Non-pigmented ciliary epithelial cell (primary cell): ENCODE data around the gene DMXL1.
"Not testable (repeated sequence)": the region's sequence is repeated elsewhere in the genome, so short reads cannot be mapped to it uniquely, and the experiment has no call there.

Experiments used
- DNase-seq: peaks from one replicate; pipeline ENCODE4 v3.0.0-alpha.2; 2010; ENCODE audit warnings: low read depth

DMXL1 gene

DNA sequence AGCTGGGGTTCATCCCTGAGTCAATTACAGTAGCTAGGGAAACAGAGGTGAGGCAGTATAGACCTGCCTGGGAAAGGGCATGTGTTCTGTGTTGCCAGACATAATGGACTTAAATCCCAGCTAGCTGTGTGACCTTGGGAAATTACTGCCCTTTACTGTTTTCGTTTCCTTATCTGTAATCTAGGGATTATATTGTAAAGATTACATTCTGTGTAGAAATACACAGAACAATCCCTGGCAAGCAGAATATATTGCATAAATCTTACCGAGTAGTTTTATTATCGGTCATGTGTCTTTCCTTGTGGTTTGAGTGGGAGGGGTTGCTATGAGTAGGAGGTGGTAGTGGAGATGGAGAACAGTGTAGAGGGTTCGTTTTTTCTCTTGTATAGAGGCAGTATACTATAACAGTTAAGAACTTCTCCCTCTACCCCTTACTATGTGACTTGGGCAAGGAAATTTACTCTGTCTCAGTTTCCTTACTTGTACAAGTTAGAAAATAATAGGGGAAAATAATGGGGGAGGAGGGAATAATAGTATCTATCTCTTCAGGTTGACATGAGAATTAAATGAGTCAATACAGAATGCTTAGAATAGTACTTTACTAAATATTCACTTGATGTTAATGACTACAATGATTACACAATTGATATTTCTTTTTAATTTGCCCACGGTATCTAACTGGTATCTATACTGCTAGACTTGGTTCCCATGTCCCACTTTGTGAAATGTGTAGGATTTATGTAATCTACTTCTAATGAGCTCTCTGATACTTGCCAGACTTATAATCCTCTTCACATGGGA, 7.1 kb upstream of the DMXL1 start:
- DNase-seq: no peak

DNA sequence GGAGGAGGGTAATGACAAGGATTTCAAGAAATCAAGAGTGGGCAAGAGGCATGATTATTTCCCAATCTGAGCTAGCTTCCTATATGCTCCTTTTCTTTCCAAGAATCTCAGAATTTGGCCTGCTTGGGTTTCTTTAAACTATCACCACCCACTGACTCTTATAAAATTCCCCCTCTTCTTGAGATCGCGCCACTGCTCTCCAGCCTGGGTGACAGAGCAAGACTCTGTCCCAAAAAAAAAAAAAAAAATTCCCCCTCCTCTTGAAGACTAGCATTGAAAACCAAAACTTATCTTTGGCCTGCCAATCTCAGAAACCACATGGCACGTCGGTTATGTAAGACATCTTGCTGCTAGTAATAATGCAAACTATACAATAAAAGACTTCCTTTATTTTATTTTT, 3.4 kb upstream of the DMXL1 start:
- DNase-seq: no peak

GRCh38 chr5:119070578-119070827, 384 bp upstream of the DMXL1 start:
- peak; percentile 55 for DNase-seq

DNA sequence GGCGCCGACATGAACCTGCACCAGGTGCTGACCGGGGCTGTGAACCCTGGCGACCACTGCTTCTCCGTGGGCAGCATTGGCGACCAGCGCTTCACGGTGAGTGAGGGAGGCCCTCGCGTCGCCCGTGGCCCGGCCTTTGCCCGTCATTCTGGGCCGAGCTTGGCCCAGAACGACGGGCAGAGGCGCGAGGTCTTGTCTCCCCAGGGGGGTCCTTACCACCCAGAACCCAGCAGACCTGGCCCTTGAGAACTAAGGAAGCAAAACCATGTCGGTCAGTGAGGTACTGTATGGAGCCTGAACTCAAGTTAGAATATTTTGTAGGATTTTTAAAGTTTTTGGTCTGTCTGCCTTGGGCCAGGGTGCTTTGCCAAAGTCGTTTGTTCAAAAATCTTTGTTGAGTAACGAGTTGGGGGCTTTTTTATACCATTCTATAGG, 691 bp downstream of the DMXL1 start:
- DNase-seq: no peak

GRCh38 chr5:119072496-119072895, 1.6 kb downstream of the DMXL1 start:
- no peak for DNase-seq

DNA sequence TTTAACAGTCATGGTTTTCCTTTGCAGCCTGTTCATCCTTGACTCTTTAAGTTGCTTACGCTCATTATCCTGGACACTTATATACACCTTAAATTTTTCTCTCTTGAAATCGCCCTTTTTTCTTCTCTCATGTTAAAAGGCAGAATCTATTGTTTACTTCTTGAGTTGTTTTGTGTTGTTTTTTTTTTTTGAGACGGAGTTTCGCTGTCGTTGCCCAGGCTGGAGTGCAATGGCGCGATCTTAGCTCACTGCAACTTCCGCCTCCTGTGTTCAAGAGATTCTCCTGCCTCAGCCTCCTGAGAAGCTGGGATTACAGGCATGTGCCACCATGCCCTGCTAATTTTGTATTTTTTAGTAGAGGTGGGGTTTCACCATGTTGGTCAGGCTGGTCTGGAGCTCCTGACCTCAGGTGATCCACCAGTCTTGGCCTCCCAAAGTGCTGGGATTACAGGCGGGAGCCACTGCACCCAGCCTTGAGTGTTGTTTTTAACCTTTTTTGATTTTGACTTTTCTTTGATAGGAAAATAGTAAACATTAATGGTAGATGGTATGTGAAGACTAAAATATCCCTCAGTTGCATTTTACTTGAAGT, 3.0 kb downstream of the DMXL1 start:
- not testable (repeated sequence) for DNase-seq

DNA sequence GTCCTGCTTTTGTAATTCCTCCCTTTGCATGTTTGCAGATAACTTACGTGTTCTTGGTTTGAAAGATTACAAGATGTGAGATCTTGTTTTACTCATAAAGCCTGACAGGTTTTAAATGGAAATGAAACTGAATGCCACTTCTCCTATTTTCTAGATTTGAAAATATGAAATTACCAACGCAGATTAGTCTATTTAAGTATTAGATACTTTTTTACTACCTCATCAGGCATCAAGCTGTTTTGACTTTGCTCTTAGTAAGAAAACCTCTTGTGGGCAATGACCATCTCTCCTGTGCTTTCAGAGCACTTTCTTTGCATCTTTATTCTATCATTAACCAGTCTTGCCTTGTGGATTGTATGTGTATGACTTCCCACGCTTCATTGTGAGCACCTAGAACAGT, 3.5 kb downstream of the DMXL1 start:
- DNase-seq: no peak

DNA sequence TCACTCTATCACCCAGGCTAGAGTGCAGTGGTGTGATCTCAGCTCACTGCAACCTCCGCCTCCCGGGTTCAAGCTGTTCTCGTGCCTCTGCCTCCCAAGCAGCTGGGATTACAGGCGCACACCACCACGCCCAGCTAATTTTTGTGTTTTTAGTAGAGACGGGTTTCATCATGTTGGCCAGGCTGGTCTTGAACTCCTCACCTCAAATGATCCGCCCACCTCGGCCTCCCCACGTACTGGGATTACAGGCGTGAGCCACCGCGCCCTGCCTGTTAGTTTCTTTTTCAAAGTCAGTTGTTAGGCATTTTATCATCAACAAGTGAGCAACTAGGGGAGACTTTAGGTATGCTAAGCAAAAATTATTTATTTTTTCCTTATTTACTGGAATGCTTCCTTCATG, 4.4 kb downstream of the DMXL1 start:
- DNase-seq: not testable (repeated sequence)

DNA sequence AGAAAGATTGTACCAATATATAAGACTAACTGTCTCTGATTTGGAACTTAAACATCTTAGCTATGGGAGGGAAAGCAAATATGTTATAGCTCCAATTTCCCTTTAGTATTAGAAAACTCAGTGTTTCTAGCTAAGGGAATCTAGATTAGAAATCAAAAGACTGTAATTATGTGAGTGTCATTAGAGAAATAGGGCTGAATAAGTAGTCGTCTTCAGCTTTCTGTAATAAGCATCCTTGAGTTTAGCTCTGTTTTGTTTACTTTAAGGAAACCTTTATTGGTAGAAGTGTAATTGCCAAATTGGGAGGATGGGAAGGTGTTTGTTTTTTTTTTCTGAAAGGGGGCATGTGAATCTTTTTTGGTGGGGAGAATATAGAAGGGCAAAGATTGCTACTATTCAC, 5.2 kb downstream of the DMXL1 start:
- no peak for DNase-seq

- no peak for DNase-seq
Observed at GRCh38 chr5:119077444-119077843, 6.6 kb downstream of the DMXL1 start.

DNA sequence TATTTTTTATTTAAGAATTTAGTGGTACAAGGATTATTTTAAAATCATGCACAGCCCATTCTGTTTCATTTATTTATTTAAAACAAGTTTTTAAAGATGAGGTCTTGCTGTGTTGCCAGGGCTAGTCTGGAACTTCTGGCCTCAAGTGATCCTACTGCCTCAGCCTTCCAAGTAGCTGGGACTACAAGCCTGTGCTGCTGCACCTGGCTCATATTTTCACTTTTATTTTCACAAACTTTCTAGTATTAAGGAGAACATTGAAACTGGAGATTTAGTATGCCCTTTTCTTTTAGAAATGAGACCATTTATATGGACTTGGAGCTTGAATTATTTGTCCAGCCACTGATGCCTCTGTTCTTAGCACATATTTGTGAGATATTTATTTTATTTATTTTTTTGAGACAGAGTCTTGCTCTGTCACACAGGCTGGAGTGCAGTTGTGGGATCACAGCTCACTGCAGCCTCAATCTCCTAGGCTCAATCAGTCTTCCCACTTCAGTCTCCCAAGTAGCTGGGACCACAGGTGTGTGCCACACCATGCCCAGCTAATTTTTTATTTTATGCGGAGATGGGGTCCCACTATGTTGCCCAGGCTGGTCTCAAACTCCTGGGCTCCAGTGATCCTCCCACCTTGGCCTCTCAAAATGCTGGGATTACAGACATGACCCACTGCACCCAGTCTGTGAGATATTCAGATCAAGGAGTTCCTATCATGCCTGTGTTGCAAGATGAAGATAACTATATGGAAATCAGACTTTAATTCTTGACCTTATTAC, 7.4 kb downstream of the DMXL1 start:
- no peak for DNase-seq

- no peak for DNase-seq
Observed at GRCh38 chr5:119078861-119079260, 8.0 kb downstream of the DMXL1 start.

DNA sequence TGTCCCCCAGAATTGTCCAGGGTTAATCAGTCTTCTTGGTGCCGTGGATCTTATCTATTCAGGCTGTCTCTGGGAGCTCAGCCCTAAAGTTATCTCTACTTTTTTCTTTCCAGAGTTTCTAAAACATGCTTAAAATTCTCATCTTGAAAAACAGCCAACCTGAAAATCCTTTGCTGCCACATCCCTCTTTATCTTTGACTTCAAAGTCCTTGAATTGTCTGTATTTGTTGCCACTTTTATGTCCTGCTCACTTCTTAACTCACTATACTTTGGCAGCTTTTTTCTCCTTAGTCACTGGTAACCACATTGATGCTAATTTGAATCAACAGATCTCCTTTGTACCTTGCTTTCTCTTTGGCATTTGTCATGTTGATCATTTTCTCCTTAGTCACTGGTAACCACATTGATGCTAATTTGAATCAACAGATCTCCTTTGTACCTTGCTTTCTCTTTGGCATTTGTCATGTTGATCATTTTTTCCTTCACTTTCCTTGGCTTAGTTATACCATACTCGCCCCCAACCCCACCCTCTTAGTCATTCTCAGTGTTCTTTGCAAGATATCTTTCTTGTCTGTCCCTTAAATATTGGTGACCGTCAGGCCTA, 8.5 kb downstream of the DMXL1 start:
- DNase-seq: no peak

DNA sequence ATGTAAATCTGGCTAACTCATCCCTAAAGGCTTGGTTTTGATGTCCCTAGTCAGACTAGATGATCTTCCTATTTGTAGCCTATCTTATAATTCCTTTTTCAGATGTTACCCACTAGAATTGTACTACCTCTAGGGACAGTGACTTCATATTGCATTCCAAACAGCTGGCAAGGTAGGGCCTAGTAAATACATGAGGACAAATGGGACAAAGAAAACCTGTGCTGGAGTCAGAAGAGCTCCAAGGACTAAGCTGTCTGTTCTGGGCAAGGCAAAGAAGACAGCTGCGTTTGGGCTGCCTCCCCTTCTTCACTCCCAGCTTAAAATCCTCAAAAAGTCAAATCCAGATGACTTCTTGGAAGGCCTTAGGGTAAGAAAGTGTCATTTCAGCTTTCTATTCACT, 10.0 kb downstream of the DMXL1 start:
- no peak for DNase-seq

DNA sequence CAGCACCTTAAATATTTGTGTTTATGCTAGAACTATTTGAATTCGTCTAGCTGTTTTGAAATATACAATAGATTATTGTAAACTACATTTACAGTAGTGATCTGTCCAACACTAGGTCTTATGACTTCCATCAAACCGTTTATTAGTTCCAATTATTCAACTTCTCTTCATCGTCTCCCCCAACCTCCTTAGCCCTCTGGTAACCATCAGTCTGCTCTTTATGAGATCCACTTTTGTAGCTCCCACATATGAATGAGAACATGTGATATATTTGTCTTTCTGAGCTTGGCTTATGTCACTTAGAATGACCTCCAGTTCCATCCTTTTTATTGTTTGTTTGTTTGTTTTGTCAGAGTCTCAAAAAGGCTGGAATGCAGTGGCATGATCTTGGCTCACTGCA, 11.8 kb downstream of the DMXL1 start:
- DNase-seq: no peak

DNA sequence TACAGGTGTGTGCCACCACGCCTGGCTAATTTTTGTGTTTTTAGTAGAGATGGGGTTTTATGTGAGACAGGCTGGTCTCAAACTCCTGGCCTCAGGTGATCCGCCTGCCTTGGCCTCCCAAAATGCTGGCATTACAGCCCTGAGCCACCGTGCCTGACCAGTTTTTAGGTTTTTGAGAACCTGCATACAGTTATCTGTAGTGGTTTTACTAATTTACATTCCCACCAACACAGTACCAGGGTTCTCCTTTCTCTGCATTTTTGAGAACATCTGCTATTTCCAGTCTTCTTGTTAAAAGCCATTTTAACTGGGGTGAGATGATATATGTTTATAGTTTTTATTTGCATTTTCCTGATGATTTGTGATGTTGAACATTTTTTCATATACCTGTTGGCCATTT, 12.8 kb downstream of the DMXL1 start:
- no peak for DNase-seq

DNA sequence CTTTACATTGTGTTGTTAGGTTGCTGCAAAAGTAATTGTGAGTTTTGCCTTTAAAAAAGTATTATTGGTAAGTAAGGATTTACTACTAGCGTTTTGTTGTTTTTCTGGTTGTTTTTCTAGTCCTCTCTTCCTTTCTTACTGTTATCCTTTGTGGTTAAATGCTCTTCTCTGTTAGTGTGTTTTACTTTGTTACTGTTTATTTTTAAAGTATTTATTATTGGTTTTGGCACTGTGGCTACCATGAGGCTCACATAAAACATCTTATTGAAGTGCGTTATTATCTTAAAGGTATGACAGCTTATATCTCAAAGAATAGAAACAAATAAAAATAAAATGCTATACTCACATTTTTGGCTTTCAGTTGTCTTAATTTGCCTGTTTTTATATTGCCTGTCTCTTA, 17.6 kb downstream of the DMXL1 start:
- no peak for DNase-seq

DNA sequence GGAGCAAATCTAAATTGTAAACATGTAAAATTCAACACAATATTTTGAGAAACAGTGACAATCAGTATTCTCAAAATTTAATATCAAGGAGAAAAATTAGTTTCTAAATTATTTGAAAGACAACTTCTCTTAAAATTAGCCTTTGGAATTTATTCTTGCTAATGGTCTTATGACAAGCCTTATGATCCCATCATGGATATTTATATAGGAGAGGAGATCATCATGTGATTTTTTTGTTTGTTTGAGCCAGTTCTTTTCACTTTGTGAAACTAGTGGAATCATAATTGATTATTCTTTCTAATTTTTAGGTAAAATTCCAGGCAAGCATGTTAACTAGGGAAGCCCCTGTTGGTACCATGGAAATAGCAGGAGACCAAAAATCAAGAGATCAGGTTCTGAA, 24.7 kb downstream of the DMXL1 start:
- no peak for DNase-seq

DNA sequence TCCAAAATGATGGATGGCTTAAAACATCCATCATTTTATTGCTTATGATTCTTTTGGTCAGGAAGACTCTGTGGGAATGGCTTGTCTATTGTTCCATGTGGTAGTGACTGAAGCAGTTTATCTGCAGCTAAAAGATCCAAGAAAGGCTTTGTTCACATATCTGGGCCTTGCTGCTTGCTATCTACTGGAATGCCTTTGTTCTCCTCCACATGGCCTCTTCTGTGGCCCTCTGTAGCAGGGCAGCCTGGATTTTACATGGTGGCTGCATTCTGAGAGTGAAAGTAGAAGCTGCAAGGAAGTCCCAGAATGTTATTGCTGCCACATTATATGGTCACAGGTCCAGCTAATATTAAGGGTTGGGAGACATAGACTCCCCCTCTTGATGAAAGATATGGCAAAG, 35.1 kb downstream of the DMXL1 start:
- no peak for DNase-seq

DNA sequence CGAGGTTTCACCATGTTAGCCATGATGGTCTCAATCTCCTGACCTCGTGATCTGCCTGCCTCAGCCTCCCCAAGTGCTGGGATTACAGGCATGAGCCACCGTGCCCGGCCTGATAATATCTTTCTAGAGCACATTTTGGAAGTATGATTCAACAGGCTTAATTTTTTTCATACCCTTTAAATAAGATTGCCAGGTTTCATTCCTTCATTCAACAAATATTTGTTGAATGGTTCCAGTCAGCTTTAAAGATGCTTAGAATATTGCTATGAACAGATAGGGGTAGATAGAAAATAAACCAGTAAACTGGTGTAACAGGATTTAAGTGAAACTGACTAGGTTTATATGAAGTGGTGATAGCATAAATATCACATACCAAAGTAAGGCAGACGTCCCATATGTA, 41.3 kb downstream of the DMXL1 start:
- DNase-seq: no peak

- no peak for DNase-seq
Observed at GRCh38 chr5:119117237-119117636, 46.4 kb downstream of the DMXL1 start.

DNA sequence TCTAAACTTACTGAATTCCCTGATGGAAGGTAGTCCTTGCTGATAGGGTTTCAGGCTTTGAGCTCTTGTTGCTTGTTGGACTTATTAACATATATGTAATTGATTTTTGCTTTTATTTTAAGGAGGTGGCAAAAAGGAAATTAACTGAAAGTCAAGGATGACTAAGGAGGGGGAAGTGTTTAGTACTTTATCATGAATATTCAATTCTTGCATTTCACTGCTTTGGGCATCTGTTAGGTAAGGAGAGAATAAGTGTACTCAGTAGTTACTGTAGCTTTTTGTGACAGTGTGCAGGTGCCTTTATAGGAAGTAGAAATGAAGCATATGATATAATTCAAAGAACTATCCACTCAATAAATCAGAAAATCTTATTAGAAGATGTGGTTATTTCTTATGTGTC, 47.1 kb downstream of the DMXL1 start:
- no peak for DNase-seq

DNA sequence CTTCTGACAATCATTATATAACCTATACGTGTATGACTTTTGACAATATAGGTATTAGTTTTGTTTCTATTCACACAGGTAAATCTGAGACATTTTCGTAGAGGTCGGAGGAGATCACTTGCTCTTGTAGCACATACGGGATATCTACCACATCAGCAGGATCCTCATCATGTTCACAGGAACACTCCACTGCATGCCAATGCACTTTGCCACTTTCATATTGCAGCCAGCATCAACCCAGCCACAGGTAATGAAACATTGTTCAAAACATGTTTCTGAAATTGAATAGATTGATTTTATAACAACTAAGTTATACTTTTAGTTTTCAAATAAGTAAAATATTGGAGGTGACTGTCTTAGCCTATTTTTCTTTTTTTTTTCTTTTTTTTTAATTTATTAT, 50.0 kb downstream of the DMXL1 start:
- no peak for DNase-seq
